ENCODE data around the gene BTBD7.
A peak's percentile ranks its signal among the peaks of the same experiment; 100 is the strongest.

The BTBD7 gene

DNA sequence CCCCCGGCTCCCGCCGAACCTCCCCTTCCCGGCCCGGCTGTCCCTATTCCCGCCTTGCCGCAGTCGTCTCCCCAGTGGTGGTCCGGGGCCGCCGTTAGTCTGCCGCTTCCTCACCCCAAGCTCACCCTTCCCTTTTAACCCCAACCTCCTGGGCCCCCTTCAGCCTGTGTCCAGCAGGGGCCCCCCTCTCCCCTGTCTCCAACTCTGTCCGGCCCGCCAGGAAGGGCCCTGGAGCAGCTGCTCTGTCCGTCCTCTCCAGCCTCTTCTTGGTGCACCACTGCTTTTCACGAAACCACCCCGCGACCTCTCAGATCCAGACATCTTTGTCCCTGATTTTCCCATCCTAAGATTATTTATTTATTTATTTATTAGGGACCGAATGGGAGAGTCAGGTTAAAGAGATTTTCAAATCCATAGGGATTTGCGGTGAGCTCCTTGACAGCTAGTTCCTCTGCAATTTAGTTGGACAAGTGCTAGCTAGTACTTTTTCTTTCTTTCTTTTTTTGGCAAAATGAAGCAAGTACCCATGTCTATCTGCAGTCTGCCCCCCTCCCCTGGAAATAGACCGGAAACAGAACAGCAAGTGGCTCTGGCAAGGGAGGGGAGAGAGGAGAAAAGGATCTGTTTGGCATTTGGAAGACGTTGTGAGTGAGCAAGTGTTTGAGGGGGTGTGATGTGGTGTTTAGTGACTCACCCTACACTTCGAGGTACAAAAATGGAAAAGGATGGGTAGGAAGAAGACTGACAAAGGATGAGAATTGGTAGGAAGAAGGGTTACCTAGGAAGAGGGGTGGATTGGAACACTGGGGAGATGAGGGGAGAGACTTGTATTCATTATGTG lies 125.1 kb downstream of the BTBD7 start:
- H3K4me3 ChIP-seq (replicated peaks; ENCODE audit: low read depth, low read length) = peak overlapping the region; percentile 93
- TF ChIP-seq, protein P1, sequence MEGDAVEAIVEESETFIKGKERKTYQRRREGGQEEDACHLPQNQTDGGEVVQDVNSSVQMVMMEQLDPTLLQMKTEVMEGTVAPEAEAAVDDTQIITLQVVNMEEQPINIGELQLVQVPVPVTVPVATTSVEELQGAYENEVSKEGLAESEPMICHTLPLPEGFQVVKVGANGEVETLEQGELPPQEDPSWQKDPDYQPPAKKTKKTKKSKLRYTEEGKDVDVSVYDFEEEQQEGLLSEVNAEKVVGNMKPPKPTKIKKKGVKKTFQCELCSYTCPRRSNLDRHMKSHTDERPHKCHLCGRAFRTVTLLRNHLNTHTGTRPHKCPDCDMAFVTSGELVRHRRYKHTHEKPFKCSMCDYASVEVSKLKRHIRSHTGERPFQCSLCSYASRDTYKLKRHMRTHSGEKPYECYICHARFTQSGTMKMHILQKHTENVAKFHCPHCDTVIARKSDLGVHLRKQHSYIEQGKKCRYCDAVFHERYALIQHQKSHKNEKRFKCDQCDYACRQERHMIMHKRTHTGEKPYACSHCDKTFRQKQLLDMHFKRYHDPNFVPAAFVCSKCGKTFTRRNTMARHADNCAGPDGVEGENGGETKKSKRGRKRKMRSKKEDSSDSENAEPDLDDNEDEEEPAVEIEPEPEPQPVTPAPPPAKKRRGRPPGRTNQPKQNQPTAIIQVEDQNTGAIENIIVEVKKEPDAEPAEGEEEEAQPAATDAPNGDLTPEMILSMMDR (IDR thresholded peaks at IDR 0.05; ENCODE audit: low read length, missing control alignments) = peak; percentile 36
- peak; percentile 53 for DNase-seq (ENCODE audit: low read depth)

DNA sequence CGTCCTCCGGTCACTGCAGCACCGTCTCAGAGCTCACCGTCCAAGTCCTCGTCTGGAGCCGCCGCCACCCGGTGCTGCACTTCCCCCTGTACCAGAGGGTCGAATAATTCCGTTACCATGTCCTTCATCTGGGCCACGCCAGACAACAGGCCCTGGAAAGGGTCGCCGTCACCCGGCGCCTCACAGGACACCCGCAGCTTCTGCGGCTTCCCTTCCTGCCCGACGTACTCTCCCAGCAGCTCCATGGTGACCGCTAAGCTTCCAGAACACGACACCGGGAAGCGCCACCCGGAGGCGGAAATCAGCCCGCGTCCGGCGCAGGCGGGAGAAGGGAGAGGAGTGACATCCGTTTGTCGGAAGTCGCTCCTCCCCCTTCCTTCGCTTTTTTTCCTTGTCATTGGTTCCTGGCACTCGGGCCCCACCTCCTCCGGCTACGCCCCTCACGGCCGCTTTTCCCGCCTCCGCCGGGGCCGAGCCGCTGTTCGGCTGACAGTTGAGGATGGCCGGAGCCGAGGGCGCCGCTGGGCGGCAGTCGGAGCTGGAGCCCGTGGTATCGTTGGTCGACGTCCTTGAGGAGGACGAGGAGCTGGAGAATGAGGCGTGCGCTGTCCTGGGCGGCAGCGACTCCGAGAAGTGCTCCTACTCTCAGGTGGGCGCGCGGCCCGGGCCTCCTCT lies 125.9 kb downstream of the BTBD7 start, which contains the start of the genes GON7 and UBR7:
Gene GON7, minus strand, starts transcription at position 273 of the 675 bp plus-strand sequence. Its CDS starts 28 bp downstream, at position 245.
Gene UBR7, plus strand, starts transcription at position 464 of the 675 bp plus-strand sequence. Its CDS starts 36 bp downstream, at position 500.
- TF ChIP-seq, protein P1 (IDR thresholded peaks at IDR 0.05; ENCODE audit: low read length, missing control alignments) = peak; percentile 17
- H3K4me3 ChIP-seq (replicated peaks; ENCODE audit: low read depth, low read length) = peak within 1 kb of the TSS; percentile 93
- peak; percentile 97 for DNase-seq (ENCODE audit: low read depth)

- DNase-seq (ENCODE audit: low read depth) = no peak
- no peak overlapping the region for H3K4me3 ChIP-seq (replicated peaks; ENCODE audit: low read depth, low read length)
- TF ChIP-seq, protein P1 (IDR thresholded peaks at IDR 0.05; ENCODE audit: low read length, missing control alignments) = no peak
Measured at GRCh38 chr14:93201155-93201704, 131.6 kb downstream of the BTBD7 start.

GRCh38 chr14:93200553-93200952 lies 132.3 kb downstream of the BTBD7 start:
- DNase-seq (ENCODE audit: low read depth) = no peak
- TF ChIP-seq, protein P1 (IDR thresholded peaks at IDR 0.05; ENCODE audit: low read length, missing control alignments) = no peak

GRCh38 chr14:93199031-93199430 lies 133.8 kb downstream of the BTBD7 start:
- H3K4me3 ChIP-seq (replicated peaks; ENCODE audit: low read depth, low read length) = no peak overlapping the region
- TF ChIP-seq, protein P1 (IDR thresholded peaks at IDR 0.05; ENCODE audit: low read length, missing control alignments) = no peak
- DNase-seq (ENCODE audit: low read depth) = no peak

More at GRCh38 chr14:93200553-93200952, 132.3 kb downstream of the BTBD7 start:
- H3K4me3 ChIP-seq (replicated peaks; ENCODE audit: low read depth, low read length) = no peak overlapping the region

GRCh38 chr14:93195316-93195999 lies 137.4 kb downstream of the BTBD7 start:
- TF ChIP-seq, protein P1 (IDR thresholded peaks at IDR 0.05; ENCODE audit: low read length, missing control alignments) = no peak
- no peak for DNase-seq (ENCODE audit: low read depth)
- no peak overlapping the region for H3K4me3 ChIP-seq (replicated peaks; ENCODE audit: low read depth, low read length)

All from fibroblast of pulmonary artery (primary cell).